K562 (cell line): Measurements from ENCODE around the gene HPRT1. TPM values are rescaled to one million over a fixed set of nuclear protein-coding genes. Genes with fewer than 3 reads are reported as not detected.

ENCODE experiments used
- CXXC5 ChIP-seq: fragments of 250-450 bp; sonication (Bioruptor Pico); IDR thresholded peaks from 2 replicates; pipeline ENCODE4 v1.8.0; 2022; ENCODE audit warnings: inconsistent platforms, mild to moderate bottlenecking, moderate library complexity
- E2F1 ChIP-seq: sonication (generic); formaldehyde crosslinking; IDR thresholded peaks from 2 replicates; pipeline ENCODE4 v1.8.1; 2023; ENCODE audit warnings: mild to moderate bottlenecking, missing genetic modification reagents, moderate library complexity
- MAFF ChIP-seq: IDR thresholded peaks from 2 replicates; pipeline ENCODE4 v1.6.1; 2012; ENCODE audit warnings: low read length, improper control_type of control experiment
- MAZ ChIP-seq, 2 experiments: fragments of 450-650 bp in 1 of 2; sonication (generic) in 1 of 2; formaldehyde crosslinking; IDR thresholded peaks in 1 of 2; conservative IDR thresholded peaks in 1 of 2; 2 replicates each; pipeline versions ENCODE4 v1.4.0 to v1.5.0; 2020; ENCODE audit warnings: mild to moderate bottlenecking in 1 of 2, missing genetic modification reagents in 1 of 2
- NONO ChIP-seq, 2 experiments: fragments of 200-400 bp in 1 of 2; fragments of 450-650 bp in 1 of 2; formaldehyde crosslinking in 1 of 2; IDR thresholded peaks; 2 replicates each; pipeline ENCODE4 v1.6.1; 2017; ENCODE audit warnings: low read depth in 2 of 2, mild to moderate bottlenecking in 2 of 2, moderate library complexity in 2 of 2, low read length in 1 of 2
- NUFIP1 ChIP-seq: fragments of 450-650 bp; IDR thresholded peaks from 2 replicates; pipeline ENCODE4 v1.6.1; 2018; ENCODE audit not compliant: partially characterized antibody
- TAF1 ChIP-seq: IDR thresholded peaks from 2 replicates; pipeline ENCODE4 v1.6.1; 2011; ENCODE audit warnings: mild to moderate bottlenecking, low read length, moderate library complexity; ENCODE audit not compliant: insufficient read depth, control insufficient read depth, severe bottlenecking; ENCODE audit errors: extremely low read depth
- ZBTB1 ChIP-seq: sonication (generic); formaldehyde crosslinking; IDR thresholded peaks from 2 replicates; pipeline ENCODE4 v1.8.1; 2023; ENCODE audit warnings: missing genetic modification reagents, low read depth, mild to moderate bottlenecking, borderline replicate concordance
- ZNF121 ChIP-seq: sonication (generic); formaldehyde crosslinking; conservative IDR thresholded peaks from 2 replicates; pipeline ENCODE4 v1.8.0; 2022; ENCODE audit warnings: missing genetic modification reagents
- ZNF354B ChIP-seq: fragments of 250-450 bp; sonication (Bioruptor Pico); IDR thresholded peaks from 2 replicates; pipeline ENCODE4 v1.4.0; 2020
- polyA plus RNA-seq, 8 experiments: library from polyadenylated mRNA; depleted of rRNA in 4 of 8; stranded (reverse) in 5 of 8; unstranded in 3 of 8; fragments of >200 nt; fragmentation: Nextera tagmentation in 2 of 8; fragmentation: Illumina TruSeq in 1 of 8; extraction: Ambion mirVana in 2 of 8; extraction: Trizol in 1 of 8; gene quantifications; 2 replicates each; pipeline versions ENCODE4 v1.2.1 to v1.2.3, GENCODE V29; 2011 to 2014; ENCODE audit warnings: inconsistent platforms in 1 of 8, missing spikeins in 1 of 8
- total RNA-seq, 7 experiments: library from RNA; depleted of rRNA in 6 of 7; stranded (reverse); fragments of >200 nt in 6 of 7; fragmentation: Illumina TruSeq in 2 of 7; extraction: Trizol in 2 of 7; gene quantifications; 2 replicates each; pipeline versions ENCODE4 v1.2.1 to v1.2.3, GENCODE V29; 2011 to 2021; ENCODE audit warnings: low replicate concordance in 1 of 7
- TF ChIP-seq, protein P1 (sequence below): fragments of 250-450 bp; sonication (Bioruptor Pico); IDR thresholded peaks from 2 replicates; pipeline ENCODE4 v1.4.0; 2020
- TF ChIP-seq, protein P2 (sequence below): fragments of 250-450 bp; sonication (Bioruptor Pico); IDR thresholded peaks from 2 replicates; pipeline ENCODE4 v1.8.0; 2021; ENCODE audit warnings: mild to moderate bottlenecking, moderate library complexity
- TF ChIP-seq, protein P3 (sequence below): fragments of 450-650 bp; IDR thresholded peaks from 2 replicates; pipeline ENCODE4 v1.6.1; 2017; ENCODE audit warnings: antibody characterized with exemption, mild to moderate bottlenecking

The HPRT1 gene
- total and polyA plus RNA-seq, 9 of the 15 experiments (the other 6 are each of a cell fraction or from before 2014, with no cell fraction given): 24.4 to 158 (median 104) TPM

DNA sequence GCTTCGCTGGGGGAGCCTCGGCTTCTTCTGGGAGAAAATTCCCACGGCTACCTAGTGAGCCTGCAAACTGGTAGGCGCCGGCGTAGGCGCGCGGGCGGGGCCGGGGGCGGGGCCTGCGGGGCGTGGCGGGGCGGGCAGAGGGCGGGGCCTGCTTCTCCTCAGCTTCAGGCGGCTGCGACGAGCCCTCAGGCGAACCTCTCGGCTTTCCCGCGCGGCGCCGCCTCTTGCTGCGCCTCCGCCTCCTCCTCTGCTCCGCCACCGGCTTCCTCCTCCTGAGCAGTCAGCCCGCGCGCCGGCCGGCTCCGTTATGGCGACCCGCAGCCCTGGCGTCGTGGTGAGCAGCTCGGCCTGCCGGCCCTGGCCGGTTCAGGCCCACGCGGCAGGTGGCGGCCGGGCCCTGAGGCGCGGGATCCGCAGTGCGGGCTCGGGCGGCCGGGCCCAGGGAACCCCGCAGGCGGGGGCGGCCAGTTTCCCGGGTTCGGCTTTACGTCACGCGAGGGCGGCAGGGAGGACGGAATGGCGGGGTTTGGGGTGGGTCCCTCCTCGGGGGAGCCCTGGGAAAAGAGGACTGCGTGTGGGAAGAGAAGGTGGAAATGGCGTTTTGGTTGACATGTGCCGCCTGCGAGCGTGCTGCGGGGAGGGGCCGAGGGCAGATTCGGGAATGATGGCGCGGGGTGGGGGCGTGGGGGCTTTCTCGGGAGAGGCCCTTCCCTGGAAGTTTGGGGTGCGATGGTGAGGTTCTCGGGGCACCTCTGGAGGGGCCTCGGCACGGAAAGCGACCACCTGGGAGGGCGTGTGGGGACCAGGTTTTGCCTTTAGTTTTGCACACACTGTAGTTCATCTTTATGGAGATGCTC lies at the start of gene HPRT1 (continued):
- peak; percentile 28 to 35; a peak in 1 of 4 replicates for TF ChIP-seq MAZ (CRISPR knock-in tag; conservative IDR thresholded peaks at IDR 0.05 in 1 of 2, IDR thresholded peaks at IDR 0.05 in 1 of 2)
- no peak for TF ChIP-seq ZNF121 (CRISPR knock-in tag)
- TF ChIP-seq ZNF354B (CRISPR knock-in tag): no peak
- peak; percentile 71; the same call in 1 of the 2 replicates for TF ChIP-seq E2F1 (CRISPR knock-in tag)
- TF ChIP-seq, protein P1, sequence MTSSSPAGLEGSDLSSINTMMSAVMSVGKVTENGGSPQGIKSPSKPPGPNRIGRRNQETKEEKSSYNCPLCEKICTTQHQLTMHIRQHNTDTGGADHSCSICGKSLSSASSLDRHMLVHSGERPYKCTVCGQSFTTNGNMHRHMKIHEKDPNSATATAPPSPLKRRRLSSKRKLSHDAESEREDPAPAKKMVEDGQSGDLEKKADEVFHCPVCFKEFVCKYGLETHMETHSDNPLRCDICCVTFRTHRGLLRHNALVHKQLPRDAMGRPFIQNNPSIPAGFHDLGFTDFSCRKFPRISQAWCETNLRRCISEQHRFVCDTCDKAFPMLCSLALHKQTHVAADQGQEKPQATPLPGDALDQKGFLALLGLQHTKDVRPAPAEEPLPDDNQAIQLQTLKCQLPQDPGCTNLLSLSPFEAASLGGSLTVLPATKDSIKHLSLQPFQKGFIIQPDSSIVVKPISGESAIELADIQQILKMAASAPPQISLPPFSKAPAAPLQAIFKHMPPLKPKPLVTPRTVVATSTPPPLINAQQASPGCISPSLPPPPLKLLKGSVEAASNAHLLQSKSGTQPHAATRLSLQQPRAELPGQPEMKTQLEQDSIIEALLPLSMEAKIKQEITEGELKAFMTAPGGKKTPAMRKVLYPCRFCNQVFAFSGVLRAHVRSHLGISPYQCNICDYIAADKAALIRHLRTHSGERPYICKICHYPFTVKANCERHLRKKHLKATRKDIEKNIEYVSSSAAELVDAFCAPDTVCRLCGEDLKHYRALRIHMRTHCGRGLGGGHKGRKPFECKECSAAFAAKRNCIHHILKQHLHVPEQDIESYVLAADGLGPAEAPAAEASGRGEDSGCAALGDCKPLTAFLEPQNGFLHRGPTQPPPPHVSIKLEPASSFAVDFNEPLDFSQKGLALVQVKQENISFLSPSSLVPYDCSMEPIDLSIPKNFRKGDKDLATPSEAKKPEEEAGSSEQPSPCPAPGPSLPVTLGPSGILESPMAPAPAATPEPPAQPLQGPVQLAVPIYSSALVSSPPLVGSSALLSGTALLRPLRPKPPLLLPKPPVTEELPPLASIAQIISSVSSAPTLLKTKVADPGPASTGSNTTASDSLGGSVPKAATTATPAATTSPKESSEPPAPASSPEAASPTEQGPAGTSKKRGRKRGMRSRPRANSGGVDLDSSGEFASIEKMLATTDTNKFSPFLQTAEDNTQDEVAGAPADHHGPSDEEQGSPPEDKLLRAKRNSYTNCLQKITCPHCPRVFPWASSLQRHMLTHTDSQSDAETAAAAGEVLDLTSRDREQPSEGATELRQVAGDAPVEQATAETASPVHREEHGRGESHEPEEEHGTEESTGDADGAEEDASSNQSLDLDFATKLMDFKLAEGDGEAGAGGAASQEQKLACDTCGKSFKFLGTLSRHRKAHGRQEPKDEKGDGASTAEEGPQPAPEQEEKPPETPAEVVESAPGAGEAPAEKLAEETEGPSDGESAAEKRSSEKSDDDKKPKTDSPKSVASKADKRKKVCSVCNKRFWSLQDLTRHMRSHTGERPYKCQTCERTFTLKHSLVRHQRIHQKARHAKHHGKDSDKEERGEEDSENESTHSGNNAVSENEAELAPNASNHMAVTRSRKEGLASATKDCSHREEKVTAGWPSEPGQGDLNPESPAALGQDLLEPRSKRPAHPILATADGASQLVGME (CRISPR knock-in tag): peak; percentile 10; the same call in 1 of the 2 replicates
- TF ChIP-seq, protein P2, sequence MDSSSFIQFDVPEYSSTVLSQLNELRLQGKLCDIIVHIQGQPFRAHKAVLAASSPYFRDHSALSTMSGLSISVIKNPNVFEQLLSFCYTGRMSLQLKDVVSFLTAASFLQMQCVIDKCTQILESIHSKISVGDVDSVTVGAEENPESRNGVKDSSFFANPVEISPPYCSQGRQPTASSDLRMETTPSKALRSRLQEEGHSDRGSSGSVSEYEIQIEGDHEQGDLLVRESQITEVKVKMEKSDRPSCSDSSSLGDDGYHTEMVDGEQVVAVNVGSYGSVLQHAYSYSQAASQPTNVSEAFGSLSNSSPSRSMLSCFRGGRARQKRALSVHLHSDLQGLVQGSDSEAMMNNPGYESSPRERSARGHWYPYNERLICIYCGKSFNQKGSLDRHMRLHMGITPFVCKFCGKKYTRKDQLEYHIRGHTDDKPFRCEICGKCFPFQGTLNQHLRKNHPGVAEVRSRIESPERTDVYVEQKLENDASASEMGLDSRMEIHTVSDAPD: no peak
- 0 out of 2 replicates have a peak, but pooled peaks have one; percentile 56 for TF ChIP-seq ZBTB1
- TF ChIP-seq, protein P3, sequence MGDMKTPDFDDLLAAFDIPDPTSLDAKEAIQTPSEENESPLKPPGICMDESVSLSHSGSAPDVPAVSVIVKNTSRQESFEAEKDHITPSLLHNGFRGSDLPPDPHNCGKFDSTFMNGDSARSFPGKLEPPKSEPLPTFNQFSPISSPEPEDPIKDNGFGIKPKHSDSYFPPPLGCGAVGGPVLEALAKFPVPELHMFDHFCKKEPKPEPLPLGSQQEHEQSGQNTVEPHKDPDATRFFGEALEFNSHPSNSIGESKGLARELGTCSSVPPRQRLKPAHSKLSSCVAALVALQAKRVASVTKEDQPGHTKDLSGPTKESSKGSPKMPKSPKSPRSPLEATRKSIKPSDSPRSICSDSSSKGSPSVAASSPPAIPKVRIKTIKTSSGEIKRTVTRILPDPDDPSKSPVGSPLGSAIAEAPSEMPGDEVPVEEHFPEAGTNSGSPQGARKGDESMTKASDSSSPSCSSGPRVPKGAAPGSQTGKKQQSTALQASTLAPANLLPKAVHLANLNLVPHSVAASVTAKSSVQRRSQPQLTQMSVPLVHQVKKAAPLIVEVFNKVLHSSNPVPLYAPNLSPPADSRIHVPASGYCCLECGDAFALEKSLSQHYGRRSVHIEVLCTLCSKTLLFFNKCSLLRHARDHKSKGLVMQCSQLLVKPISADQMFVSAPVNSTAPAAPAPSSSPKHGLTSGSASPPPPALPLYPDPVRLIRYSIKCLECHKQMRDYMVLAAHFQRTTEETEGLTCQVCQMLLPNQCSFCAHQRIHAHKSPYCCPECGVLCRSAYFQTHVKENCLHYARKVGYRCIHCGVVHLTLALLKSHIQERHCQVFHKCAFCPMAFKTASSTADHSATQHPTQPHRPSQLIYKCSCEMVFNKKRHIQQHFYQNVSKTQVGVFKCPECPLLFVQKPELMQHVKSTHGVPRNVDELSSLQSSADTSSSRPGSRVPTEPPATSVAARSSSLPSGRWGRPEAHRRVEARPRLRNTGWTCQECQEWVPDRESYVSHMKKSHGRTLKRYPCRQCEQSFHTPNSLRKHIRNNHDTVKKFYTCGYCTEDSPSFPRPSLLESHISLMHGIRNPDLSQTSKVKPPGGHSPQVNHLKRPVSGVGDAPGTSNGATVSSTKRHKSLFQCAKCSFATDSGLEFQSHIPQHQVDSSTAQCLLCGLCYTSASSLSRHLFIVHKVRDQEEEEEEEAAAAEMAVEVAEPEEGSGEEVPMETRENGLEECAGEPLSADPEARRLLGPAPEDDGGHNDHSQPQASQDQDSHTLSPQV: 0 out of 2 replicates have a peak, but pooled peaks have one; percentile 38
- TF ChIP-seq TAF1: peak; percentile 59
- TF ChIP-seq CXXC5 (CRISPR knock-in tag): peak; percentile 62
- no peak for TF ChIP-seq MAFF
- TF ChIP-seq NONO (IDR thresholded peaks at IDR 0.05; ENCODE audit: low read depth in 2 of 2, low read length in 1 of 2): peak in 1 of 2 experiments; percentile 73; a peak in 2 of 4 replicates
- TF ChIP-seq NUFIP1: no peak
